A172 (cell line): Measurements from ENCODE around the gene KRTAP3-1. TPM values are rescaled to one million over a fixed set of nuclear protein-coding genes. Genes with fewer than 3 reads are reported as not detected.
"Not testable (repeated sequence)": the region's sequence is repeated elsewhere in the genome, so short reads cannot be mapped to it uniquely, and the experiment has no call there.

ENCODE experiments used
- DNase-seq: peaks from one replicate; pipeline ENCODE4 v3.0.0-alpha.2; 2015; ENCODE audit warnings: low spot score
- total RNA-seq: library from RNA; depleted of rRNA; stranded (reverse); fragments of >200 nt; shearing (Covaris generic); gene quantifications from 2 replicates; pipeline ENCODE4 v1.2.3, GENCODE V29; 2014; rRNA removed

KRTAP3-1 gene
- not detected in 2 replicates for total RNA-seq

DNA sequence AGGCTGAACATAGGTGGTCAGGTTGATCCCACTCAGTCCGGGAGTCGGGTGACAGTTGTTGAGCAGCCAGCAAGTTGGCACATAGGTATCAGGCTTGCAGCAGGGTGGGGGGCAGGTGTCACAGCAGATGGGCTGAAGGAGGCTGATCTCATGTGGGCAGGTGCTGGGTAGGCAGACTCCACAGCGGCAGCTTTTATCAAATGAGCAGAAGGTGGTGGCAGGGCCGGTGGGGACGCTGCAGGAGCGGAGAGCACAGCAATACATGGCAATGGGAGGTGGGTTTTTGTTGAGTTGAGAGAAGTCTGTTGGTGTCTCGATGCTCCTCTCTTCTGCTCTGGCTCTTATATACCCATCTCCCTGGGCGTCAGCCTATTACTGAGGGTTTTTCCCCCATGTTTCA lies at the start of gene KRTAP3-1:
TSS of gene KRTAP3-1 (minus strand) at position 318 of the 400 bp plus-strand sequence. CDS start at position 264, 54 bp downstream.
- DNase-seq: no peak

DNA sequence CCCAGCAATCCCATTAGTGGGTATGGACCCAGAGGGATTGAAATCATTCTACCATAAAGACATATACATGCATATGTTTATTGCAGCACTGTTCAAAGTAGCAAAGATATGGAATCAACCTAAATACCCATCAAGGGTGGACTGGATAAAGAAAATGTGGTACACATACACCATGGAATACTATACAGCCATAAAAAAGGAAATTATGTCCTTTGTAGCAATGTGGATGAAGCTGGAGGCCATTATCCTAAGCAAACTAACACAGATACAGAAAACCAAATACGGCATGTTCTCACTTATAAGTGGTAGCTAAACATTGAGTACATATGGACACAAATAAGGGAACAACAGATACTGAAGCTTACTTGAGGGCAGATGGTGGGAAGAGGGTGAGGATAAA lies 48.6 kb upstream of the KRTAP3-1 start:
- DNase-seq: no peak

- DNase-seq: not testable (repeated sequence)
Observed at GRCh38 chr17:41055130-41055529, 46.2 kb upstream of the KRTAP3-1 start, which contains the start of gene KRTAP2-2. TSS of gene KRTAP2-2 (minus strand) at chr17:41055230. CDS start at chr17:41055211, 19 bp downstream.

DNA sequence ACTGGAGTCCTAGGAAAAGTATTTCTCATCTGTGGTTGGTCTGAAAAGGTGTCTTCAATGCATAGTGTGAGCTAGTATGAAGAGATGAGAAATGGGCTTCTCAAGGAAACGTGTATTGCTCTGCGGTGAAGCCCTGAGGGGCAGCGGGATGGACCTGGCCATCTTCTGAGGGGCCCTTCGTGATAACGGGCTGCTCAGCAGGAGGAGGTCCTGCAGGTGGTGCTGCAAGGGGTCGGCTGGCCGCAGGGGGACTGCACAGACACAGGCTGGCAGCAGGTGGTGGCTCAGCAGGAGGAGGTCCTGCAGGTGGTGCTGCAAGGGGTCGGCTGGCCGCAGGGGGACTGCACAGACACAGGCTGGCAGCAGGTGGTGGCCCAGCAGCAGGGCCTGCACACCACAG lies 45.6 kb upstream of the KRTAP3-1 start:
- DNase-seq: not testable (repeated sequence)

GRCh38 chr17:41054025-41054424 lies 45.1 kb upstream of the KRTAP3-1 start:
- no peak for DNase-seq

GRCh38 chr17:41052566-41052965 lies 43.6 kb upstream of the KRTAP3-1 start:
- no peak for DNase-seq

DNA sequence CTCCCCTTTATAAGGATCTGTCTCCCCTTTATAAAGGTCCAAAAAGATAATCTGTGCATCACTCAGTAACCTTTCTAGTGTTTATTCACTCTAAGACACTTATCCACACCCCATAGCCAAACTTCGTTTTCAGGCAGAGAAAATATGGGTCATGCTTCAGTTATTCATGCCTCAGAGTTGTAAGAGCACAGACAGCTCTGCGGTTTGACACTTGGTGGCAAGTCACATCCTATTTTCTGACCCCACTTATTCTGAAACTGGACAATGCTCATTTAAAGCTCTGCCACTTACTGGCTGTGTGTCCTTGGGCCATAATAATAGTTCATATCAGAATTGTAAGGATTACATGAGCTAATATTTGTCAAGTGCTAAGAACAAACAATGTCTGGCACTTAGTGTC lies 40.2 kb upstream of the KRTAP3-1 start:
- peak; percentile 86 for DNase-seq

DNA sequence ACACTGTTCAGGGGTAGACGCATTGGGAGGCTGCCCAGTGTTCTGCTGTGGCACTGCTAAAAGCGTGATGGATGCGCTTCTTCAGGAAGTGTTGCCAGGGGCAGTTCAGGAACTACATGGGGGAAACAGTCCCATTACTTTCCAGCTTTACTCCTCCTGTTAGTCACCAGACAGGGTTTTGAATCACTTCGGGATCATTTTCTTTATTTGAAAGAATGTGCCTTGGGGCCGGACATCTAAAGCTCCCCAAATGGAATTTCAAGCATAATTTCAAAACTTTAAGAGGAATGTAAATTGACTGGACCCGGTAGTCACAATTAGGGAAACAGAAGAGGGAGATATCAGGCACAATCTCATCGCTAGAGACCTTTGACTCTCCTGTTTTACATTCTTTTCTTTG lies 39.5 kb upstream of the KRTAP3-1 start:
- peak; percentile 64 for DNase-seq

GRCh38 chr17:41046735-41047465 lies 38.0 kb upstream of the KRTAP3-1 start, which contains the start of gene KRTAP2-1:
TSS of gene KRTAP2-1 (minus strand) at chr17:41047316. CDS start at chr17:41047267, 49 bp downstream.
- DNase-seq: not testable (repeated sequence)

DNA sequence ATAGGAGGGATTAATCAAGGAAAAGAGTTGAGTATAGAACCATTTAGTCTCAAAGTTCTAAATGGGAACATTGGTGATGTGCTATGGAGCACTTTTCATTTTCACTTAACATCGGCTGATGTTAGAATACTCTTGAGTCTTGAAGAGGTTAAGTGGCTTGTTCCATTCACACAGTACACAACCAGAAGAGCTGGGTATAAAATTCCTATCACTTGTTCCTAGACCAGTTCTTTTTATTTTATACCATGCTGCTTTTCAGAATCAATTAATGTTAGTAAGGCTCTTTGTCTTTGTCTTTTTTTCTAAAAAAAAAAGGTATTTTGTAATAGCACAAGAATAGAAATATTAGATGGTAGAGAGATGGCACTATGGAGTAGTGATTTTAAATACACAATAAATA lies 34.0 kb upstream of the KRTAP3-1 start:
- DNase-seq: no peak

DNA sequence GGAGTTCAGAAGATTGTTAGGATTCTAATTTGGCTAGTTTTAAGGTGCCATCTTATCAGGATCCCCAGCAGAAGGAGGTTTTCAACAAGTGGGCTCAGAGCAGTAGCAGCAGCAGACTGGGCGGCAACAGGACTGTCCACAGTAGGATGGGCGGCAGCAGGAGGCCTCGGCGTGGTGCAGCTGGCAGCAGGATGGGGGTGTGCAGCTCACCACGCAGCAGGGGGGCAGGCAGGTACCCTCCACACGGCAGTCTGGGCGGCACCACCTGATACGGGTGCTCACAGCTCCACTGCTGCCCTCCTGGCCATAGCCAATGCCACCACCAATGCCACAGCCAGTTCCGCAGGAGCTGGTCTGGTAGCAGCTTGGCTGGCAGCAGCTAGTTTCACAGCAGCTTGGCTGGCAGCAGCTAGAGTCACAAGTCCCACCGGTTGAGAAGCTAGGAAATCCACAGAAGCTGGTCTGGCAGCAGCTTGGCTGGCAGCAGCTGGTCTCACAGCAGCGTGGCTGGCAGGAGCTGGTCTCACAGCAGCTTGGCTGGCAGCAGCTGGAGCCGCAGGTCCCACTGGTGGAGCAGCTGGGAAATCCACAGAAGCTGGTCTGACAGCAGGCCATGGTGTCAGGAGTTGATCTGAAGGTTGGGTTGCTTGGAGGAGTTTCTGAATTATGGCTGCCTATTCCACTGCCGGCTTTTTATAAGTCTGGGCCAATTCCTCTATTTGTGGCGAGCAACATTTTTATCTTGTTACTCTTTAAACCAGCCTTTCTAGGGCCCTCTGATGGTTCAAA lies 32.0 kb upstream of the KRTAP3-1 start, which contains the start of gene KRTAP1-1:
TSS of gene KRTAP1-1 (minus strand) at position 668 of the 789 bp plus-strand sequence. CDS start at position 615, 53 bp downstream.
- not testable (repeated sequence) for DNase-seq

- no peak for DNase-seq
Observed at GRCh38 chr17:41037853-41038350, 29.0 kb upstream of the KRTAP3-1 start.

GRCh38 chr17:41034346-41034935 lies 25.5 kb upstream of the KRTAP3-1 start, which contains the start of gene KRTAP1-3:
TSS of gene KRTAP1-3 (minus strand) at chr17:41034874. CDS start at chr17:41034821, 53 bp downstream.
- DNase-seq: not testable (repeated sequence)

DNA sequence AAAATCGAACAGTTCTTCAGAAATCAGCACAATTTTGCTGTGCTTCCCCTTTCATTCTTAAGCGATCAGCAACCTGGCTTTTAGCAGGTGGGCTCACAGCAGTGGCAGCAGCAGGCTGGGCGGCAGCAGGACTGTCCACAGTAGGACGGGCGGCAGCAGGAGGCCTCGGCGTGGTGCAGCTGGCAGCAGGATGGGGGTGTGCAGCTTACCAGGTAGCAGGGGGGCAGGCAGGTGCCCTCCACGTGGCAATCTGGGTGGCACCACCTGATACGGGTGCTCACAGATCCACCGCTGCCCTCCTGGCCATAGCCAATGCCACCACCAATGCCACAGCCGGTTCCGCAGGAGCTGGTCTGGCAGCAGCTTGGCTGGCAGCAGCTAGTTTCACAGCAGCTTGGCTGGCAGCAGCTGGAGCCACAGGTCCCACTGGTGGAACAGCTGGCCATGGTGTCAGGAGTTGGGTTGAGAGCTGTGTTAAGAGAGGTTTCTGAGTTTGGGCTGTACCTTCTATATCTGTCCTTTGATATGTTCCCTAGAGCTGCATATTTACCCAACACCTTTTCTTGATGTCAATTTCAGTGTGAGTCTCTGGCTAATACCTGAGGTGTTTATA lies 20.8 kb upstream of the KRTAP3-1 start, which contains the start of gene KRTAP1-4:
TSS of gene KRTAP1-4 (minus strand) at position 563 of the 613 bp plus-strand sequence. CDS start at position 446, 117 bp downstream.
- DNase-seq: no peak

DNA sequence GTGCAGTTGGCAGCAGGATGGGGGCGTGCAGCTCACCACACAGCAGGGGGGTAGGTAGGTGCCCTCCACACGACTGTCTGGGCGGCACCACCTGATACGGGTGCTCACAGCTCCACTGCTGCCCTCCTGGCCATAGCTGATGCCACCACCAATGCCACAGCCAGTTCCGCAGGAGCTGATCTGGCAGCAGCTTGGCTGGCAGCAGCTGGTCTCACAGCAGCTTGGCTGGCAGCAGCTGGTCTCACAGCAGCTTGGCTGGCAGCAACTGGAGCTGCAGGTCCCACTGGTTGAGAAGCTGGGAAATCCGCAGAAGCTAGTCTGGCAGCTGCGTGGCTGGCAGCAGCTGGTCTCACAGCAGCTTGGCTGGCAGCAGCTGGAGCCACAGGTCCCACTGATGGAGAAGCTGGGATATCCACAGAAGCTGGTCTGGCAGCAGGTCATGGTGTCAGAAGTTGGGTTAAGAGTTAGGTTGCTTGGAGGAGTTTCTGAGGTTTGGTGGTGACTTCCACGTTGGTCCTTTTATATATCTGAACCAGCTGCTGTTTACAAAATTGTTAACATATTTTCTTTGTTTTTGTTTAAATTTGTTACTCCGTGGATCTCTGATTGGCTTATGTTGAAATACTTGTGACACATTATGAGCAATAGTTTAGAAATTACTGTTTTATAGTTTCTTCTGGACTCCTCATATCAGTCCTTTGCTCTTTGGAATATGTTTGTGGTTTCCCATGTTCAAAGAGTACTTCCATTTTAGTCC lies 18.0 kb upstream of the KRTAP3-1 start, which contains the start of gene KRTAP1-5:
TSS of gene KRTAP1-5 (minus strand) at position 494 of the 757 bp plus-strand sequence. CDS start at position 441, 53 bp downstream.
- DNase-seq: peak; percentile 50

DNA sequence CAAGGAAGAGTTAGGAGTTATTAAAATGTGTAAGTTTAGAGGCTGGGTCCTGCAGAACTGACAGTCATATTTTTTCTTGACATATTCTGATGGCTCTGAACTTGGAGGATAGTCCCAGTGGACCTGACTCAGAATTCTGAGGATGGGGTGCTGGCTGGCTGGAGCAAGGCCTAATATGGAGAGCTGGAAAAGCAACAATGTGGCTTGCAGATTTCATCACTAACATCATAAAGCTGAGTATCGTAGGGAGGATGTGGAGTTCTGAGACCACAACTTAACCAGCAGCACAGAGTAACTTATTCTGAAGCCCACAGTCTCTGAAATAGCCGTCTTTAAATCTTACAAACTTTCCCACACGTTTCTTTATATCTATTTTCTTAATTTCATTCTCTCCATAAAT lies 15.8 kb upstream of the KRTAP3-1 start:
- DNase-seq: no peak

GRCh38 chr17:41020336-41020735 lies 11.4 kb upstream of the KRTAP3-1 start:
- DNase-seq: no peak

- DNase-seq: no peak
Observed at GRCh38 chr17:41019415-41019814, 10.5 kb upstream of the KRTAP3-1 start.

GRCh38 chr17:41018541-41018940 lies 9.6 kb upstream of the KRTAP3-1 start:
- no peak for DNase-seq

DNA sequence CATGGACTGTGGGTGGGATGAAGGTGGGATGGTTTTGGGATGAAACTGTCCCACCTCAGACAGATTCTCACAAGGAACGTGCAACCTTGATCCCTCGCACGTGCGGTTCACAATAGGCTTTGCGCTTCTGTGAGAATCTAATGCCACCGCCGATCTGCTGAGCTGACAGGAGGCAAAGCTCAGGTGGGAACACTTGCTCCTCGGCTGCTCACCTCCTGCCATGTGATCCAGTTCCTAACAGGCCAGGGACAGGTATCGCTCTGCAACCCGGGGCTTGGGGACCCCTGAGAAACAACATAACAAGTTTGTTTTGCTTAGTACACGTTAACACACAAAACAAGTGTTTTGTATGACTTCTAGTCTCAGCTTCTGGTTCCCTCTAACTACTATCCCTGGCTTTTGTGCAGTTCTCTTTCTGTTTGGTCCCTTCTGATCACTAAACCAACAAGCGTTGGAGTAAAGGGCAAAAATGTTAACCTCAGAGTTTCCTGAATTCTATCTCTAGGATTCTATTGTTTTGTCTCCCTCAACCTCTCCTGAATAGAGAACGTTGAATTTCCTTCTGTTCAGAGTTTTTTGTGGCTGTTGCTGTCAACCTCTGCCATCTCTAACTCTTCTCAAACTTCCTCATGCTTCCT lies 7.8 kb upstream of the KRTAP3-1 start:
- no peak for DNase-seq
